OCI-LY3 (cell line): Measurements from ENCODE around the gene TTC22.

Experiments used
- H2AFZ ChIP-seq: fragments of 200-600, 300-600 bp; shearing (Covaris generic); 2 replicates; pipeline ENCODE4 v1.6.0; 2014; ENCODE audit warnings: antibody characterized with exemption, low read depth, low read length
- H3K27ac ChIP-seq: fragments of 200-600, 300-600 bp; sonication (generic); 2 replicates; pipeline ENCODE4 v1.5.1; 2014; ENCODE audit warnings: mild to moderate bottlenecking, low read length, moderate library complexity, mixed read lengths
- H3K27me3 ChIP-seq: fragments of 200-600, 300-600 bp; sonication (generic); 2 replicates; pipeline ENCODE4 v1.6.1; 2014; ENCODE audit warnings: low read depth, low read length, mixed read lengths
- H3K36me3 ChIP-seq: fragments of 200-600, 300-600 bp; sonication (generic); replicated peaks from 2 replicates; pipeline ENCODE3; 2014; ENCODE audit warnings: low read depth, low read length, mixed read lengths
- H3K4me1 ChIP-seq: fragments of 300-600, 200-600 bp; sonication (generic); 2 replicates; pipeline ENCODE4 v1.6.1; 2014; ENCODE audit warnings: low read length, mixed read lengths
- H3K4me2 ChIP-seq: fragments of 200-600, 300-600 bp; sonication (generic); 2 replicates; pipeline ENCODE4 v1.6.1; 2014; ENCODE audit warnings: low read length, mixed read lengths
- H3K4me3 ChIP-seq: fragments of 300-600, 200-600 bp; sonication (generic); 2 replicates; pipeline ENCODE4 v1.5.1; 2014; ENCODE audit warnings: antibody characterized with exemption, mild to moderate bottlenecking, low read length, moderate library complexity
- H3K79me2 ChIP-seq: fragments of 300-600, 200-600 bp; shearing (Covaris generic); 2 replicates; pipeline ENCODE4 v1.6.1; 2014; ENCODE audit warnings: mild to moderate bottlenecking, low read length, mixed read lengths
- H3K9ac ChIP-seq: fragments of 300-600, 200-600 bp; shearing (Covaris generic); 2 replicates; pipeline ENCODE4 v1.6.0; 2014; ENCODE audit warnings: mild to moderate bottlenecking, low read length, moderate library complexity
- H3K9me3 ChIP-seq: fragments of 200-600, 300-600 bp; shearing (Covaris generic); 2 replicates; pipeline ENCODE4 v1.6.1; 2014; ENCODE audit warnings: low read length, mixed read lengths; ENCODE audit not compliant: insufficient read depth
- H4K20me1 ChIP-seq: fragments of 200-600, 300-600 bp; sonication (generic); 2 replicates; pipeline ENCODE4 v1.6.1; 2016; ENCODE audit warnings: low read length, mixed read lengths; ENCODE audit not compliant: insufficient read depth
- EZH2phosphoT487 ChIP-seq: fragments of 200-600 bp; shearing (Covaris generic); IDR thresholded peaks from 2 replicates; pipeline ENCODE4 v1.6.1; 2018; ENCODE audit warnings: antibody characterized with exemption, mixed run types, low read depth
- TF ChIP-seq, protein P1 (sequence below): fragments of 200-600, 300-600 bp; sonication (generic); IDR thresholded peaks from 2 replicates; pipeline ENCODE4 v1.5.1; 2014; ENCODE audit warnings: antibody characterized with exemption, low read length, low read depth

TTC22 gene

DNA sequence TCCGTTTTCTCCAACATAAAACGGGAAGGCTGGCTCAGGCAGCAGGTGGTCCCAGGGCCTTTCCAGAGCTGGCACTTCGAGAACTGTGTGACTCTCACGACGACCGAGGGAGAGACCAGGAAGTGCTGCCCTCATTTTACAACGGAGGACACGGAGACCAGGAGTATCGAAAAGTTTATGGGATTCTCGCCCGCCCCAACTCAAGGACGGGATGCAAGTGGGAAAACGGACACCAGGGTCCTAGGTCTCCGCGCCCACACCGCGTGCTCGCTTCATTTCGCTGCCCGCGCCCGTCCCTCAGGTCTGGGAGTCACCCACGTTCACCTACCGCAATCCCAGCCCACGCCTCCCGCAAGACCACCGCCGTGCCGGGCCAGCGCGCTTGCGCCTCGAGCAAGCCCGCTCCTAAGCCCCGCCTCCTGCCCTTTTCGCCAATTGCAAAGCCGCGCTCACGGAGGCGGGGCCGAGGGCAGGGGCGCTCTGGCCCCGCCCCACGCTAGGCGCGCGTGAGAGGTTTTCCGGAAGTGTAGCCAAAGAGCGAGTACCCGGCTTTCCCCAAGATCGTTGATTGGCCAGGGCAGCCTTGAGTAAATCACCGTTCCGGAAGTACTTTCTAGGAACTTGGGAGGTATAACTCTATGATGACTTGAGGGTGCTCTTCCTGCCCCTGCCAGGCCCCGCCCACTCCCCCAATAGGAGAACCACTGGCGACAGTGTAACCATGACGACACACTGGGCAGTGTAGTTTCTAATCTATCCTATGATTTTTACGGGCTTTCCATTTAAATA is 36.8 kb downstream of the TTC22 start, which contains the start of gene PARS2:
Gene PARS2 (minus strand): TSS at position 391 of the 789 bp plus-strand sequence. CDS start 5,362 bp downstream, outside the sequence.
- Histone ChIP-seq H3K27me3 (no peaks in the 10 kb centered on the region), H2AFZ (peak within 1 kb of the TSS; percentile 86), H3K36me3 (no peaks in the 10 kb centered on the region), H3K79me2 (peaks cover 13% of the 10 kb centered on the region), H3K9ac (peak within 1 kb of the TSS; percentile 87), H3K9me3 (no peaks in the 10 kb centered on the region), H4K20me1 (no peaks in the 10 kb centered on the region), H3K4me1 (peaks cover 20% of the 10 kb centered on the region), H3K27ac (peak within 1 kb of the TSS; percentile 40; the same call in 1 of the 2 replicates), H3K4me3 (peak within 1 kb of the TSS; percentile 98), H3K4me2 (peak within 1 kb of the TSS; percentile 86)
- TF ChIP-seq, protein P1, sequence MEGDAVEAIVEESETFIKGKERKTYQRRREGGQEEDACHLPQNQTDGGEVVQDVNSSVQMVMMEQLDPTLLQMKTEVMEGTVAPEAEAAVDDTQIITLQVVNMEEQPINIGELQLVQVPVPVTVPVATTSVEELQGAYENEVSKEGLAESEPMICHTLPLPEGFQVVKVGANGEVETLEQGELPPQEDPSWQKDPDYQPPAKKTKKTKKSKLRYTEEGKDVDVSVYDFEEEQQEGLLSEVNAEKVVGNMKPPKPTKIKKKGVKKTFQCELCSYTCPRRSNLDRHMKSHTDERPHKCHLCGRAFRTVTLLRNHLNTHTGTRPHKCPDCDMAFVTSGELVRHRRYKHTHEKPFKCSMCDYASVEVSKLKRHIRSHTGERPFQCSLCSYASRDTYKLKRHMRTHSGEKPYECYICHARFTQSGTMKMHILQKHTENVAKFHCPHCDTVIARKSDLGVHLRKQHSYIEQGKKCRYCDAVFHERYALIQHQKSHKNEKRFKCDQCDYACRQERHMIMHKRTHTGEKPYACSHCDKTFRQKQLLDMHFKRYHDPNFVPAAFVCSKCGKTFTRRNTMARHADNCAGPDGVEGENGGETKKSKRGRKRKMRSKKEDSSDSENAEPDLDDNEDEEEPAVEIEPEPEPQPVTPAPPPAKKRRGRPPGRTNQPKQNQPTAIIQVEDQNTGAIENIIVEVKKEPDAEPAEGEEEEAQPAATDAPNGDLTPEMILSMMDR: no peak
- no peak for TF ChIP-seq EZH2phosphoT487

DNA sequence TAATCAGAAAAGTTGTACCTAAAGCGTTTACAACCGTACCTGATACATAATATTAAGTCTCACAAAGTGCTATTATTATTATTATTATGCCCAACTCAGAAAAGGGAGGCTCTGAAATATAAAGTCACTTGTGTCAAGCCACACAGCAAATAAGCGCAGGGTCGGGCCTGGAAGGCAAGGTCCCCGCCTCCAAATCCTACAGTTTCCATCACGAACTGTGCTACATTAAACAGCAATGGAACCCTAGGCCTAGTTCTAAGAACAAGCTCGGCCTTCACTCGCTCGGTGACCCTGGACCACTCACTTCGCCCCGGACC is 37.3 kb downstream of the TTC22 start:
- Histone ChIP-seq H3K79me2 (peaks cover 13% of the 10 kb centered on the region), H3K9ac (peak overlapping the region; percentile 87), H3K4me3 (peak overlapping the region; percentile 98), H3K4me2 (peak overlapping the region; percentile 86), H2AFZ (peak overlapping the region; percentile 61; the same call in 1 of the 2 replicates), H3K9me3 (no peaks in the 10 kb centered on the region), H3K36me3 (no peaks in the 10 kb centered on the region), H4K20me1 (no peaks in the 10 kb centered on the region), H3K27me3 (no peaks in the 10 kb centered on the region), H3K27ac (no peak overlapping the region), H3K4me1 (peaks cover 20% of the 10 kb centered on the region)
- TF ChIP-seq, protein P1: no peak
- TF ChIP-seq EZH2phosphoT487: no peak

DNA sequence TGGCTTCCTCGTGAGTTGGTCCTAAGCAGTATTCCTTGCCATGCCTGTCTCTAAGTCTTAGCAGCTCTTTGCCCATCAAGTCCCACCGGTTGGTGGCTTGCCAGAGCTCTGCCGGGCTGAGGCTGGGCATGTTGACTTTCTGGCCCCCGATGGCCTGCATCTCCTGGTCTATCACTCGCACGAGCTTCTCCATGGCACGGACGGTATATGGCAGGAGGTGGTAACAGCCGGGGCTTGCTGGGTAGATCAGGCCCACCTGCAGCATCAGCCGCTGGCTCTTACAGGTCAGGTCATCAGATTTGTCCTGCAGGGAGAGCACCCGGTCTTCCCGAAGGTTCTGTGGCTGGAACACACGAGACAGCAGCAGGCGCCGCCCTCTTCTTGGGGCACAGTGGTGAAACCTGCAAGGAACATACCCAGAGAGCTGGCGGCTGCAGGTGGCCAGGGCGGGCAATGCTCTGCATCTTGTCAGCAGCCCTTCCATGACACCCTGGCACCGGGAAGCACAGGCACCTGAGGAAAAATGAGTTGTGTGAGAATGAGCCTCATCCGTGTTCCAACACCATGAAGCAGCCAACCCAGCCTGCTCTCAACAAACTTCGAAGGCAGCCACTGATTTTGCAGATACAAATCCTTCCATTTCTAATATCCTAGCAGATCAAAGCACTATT is 42.3 kb downstream of the TTC22 start:
- Histone ChIP-seq H3K27ac (no peak overlapping the region), H3K9ac (no peak overlapping the region), H3K9me3 (no peaks in the 10 kb centered on the region), H3K79me2 (peaks cover 9% of the 10 kb centered on the region), H4K20me1 (no peaks in the 10 kb centered on the region), H3K27me3 (no peaks in the 10 kb centered on the region), H3K36me3 (no peaks in the 10 kb centered on the region), H3K4me2 (no peak overlapping the region), H3K4me1 (peaks cover 6% of the 10 kb centered on the region), H2AFZ (no peak overlapping the region), H3K4me3 (no peak overlapping the region)
- TF ChIP-seq EZH2phosphoT487: no peak
- TF ChIP-seq, protein P1: no peak

DNA sequence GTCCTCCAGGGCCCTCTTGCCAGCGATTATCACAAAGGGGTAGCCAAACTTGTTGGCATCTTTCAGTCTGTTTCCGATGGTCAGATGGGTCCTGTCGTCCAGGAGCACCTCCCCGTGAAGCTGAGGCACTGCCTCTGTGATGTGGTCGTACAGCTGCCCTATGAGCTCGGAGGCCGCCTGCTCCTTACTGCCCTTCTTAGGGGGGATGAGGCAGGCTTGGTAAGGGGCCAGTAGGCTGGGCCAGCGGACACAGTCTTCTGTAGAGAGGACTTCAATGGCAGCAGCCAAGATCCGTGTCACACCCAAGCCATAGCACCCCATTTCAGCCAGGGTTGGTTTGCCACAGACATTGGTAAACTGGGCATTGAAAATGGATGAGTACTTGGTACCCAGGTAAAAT is 43.3 kb downstream of the TTC22 start:
- Histone ChIP-seq H3K27me3 (no peaks in the 10 kb centered on the region), H3K4me3 (no peak overlapping the region), H3K79me2 (peaks cover under 1% of the 10 kb centered on the region), H3K9ac (no peak overlapping the region), H3K4me1 (no peaks in the 10 kb centered on the region), H3K4me2 (no peak overlapping the region), H3K36me3 (no peaks in the 10 kb centered on the region), H3K9me3 (no peaks in the 10 kb centered on the region), H3K27ac (no peak overlapping the region), H4K20me1 (no peaks in the 10 kb centered on the region), H2AFZ (no peak overlapping the region)
- TF ChIP-seq, protein P1: no peak
- no peak for TF ChIP-seq EZH2phosphoT487
